Liver (tissue), 3 donors: ENCODE measurements around the gene DGKD.

Source experiments
- ATF3 ChIP-seq: IDR thresholded peaks from 2 replicates; pipeline ENCODE4 v1.6.1; 2016; ENCODE audit warnings: antibody characterized with exemption
- CTCF ChIP-seq: fragments of 150-350 bp; IDR thresholded peaks from 2 replicates; pipeline ENCODE4 v1.5.1; 2017; ENCODE audit warnings: improper control_type of control experiment, low read depth, low read length; ENCODE audit not compliant: missing input control
- EGR1 ChIP-seq, 2 donors: IDR thresholded peaks; 2 replicates each; pipeline ENCODE4 v1.6.1; 2016 to 2018; ENCODE audit warnings: antibody characterized with exemption in 2 of 2, low read depth in 2 of 2
- JUND ChIP-seq, 2 donors: IDR thresholded peaks; 2 replicates each; pipeline ENCODE4 v1.6.1; 2016; ENCODE audit warnings: antibody characterized with exemption in 2 of 2
- RAD21 ChIP-seq, 2 donors: IDR thresholded peaks; 2 replicates each; pipeline ENCODE4 v1.6.1; 2016; ENCODE audit warnings: antibody characterized with exemption in 2 of 2, mild to moderate bottlenecking in 2 of 2
- REST ChIP-seq: IDR thresholded peaks from 2 replicates; pipeline ENCODE4 v1.6.1; 2016; ENCODE audit warnings: antibody characterized with exemption, mild to moderate bottlenecking
- SP1 ChIP-seq: IDR thresholded peaks from 2 replicates; pipeline ENCODE4 v1.6.1; 2018; ENCODE audit warnings: antibody characterized with exemption, mild to moderate bottlenecking
- TAF1 ChIP-seq: conservative IDR thresholded peaks from 2 replicates; pipeline ENCODE4 v1.6.1; 2016; ENCODE audit warnings: antibody characterized with exemption, mild to moderate bottlenecking
- YY1 ChIP-seq: IDR thresholded peaks from 2 replicates; pipeline ENCODE4 v1.6.1; 2016; ENCODE audit warnings: antibody characterized with exemption, mild to moderate bottlenecking
- TF ChIP-seq, protein P1 (sequence below): IDR thresholded peaks from 2 replicates; pipeline ENCODE4 v1.6.1; 2016; ENCODE audit warnings: antibody characterized with exemption
- donor health status: healthy.
- donor health status: healthy.

DNA sequence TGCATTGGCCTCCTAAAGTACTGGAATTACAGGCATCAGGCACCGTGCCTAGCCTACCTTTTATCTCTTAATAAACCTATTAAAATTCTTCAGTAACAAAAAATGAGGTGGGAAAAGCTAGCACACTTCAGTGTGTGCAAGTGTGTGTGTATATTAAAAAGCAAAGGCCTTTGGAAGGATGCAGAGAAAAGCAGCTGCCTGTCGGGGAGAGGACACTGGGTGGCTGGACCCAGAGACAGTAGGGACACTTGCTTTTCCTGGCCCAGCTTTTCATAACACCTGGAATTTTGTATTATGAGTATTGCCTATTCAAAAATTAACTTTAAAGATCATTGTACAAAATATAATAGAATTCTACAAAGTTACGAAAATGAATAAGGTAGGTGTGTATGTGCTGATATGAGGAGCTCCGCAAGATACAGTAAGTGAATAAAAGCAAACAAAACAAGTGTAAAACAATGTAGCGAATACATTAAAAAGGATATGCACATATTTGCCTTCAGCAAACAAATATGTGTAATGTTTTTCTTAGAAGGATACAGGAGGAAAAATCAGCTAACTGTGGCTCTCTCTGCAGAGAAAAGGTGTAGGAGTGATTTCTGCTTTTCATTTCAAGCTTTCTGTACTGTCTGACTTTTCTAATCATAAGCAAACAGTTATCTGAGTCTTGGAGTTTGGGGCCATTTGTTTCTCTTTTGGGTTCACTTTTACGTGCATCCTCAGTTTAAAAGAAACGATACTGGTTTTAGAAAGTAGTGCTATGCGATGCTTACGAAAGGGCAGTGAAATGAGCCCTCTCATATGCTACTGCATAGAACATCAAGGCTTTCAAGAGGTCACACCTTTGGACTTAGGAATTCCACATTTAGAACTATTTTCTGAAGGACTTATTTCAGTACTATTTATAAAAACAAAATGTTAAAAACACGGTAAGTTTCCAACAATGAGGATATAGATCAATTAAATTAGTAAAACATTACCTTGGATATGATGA is 141.5 kb downstream of the DGKD start:
- TF ChIP-seq RAD21 (IDR thresholded peaks at IDR 0.05) (no peak), CTCF (no peak), REST (no peak), TAF1 (no peak), ATF3 (no peak), JUND (IDR thresholded peaks at IDR 0.05) (no peak), SP1 (no peak), YY1 (no peak), EGR1 (IDR thresholded peaks at IDR 0.05; ENCODE audit: low read depth in 2 of 2) (no peak)
- TF ChIP-seq, protein P1, sequence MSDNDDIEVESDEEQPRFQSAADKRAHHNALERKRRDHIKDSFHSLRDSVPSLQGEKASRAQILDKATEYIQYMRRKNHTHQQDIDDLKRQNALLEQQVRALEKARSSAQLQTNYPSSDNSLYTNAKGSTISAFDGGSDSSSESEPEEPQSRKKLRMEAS = no peak
